MM.1S (cell line): ENCODE results near the gene ERV3-1.
"Not testable (repeated sequence)": the region's sequence is repeated elsewhere in the genome, so short reads cannot be mapped to it uniquely, and the experiment has no call there.

Source experiments
- DNase-seq: peaks from one replicate; pipeline ENCODE4 v3.0.0-alpha.2; 2015
- H2AFZ ChIP-seq: fragments of 300-600 bp; sonication (generic); 2 replicates; pipeline ENCODE4 v1.6.0; 2016; ENCODE audit warnings: antibody characterized with exemption, low read length
- H3F3A ChIP-seq: fragments of 300-600 bp; sonication (generic); 2 replicates; pipeline ENCODE4 v1.6.1; 2016; ENCODE audit warnings: mild to moderate bottlenecking, antibody characterized with exemption, low read length, moderate library complexity, mixed read lengths; ENCODE audit not compliant: insufficient read depth
- H3K27ac ChIP-seq: fragments of 300-600 bp; sonication (generic); 2 replicates; pipeline ENCODE4 v1.5.1; 2016; ENCODE audit warnings: mild to moderate bottlenecking, low read length
- H3K27me3 ChIP-seq: fragments of 300-600 bp; sonication (generic); replicated peaks from 2 replicates; pipeline ENCODE4 v1.6.0; 2016; ENCODE audit warnings: low read length; ENCODE audit not compliant: insufficient read depth
- H3K36me3 ChIP-seq: fragments of 300-600 bp; sonication (generic); replicated peaks from 2 replicates; pipeline ENCODE4 v1.6.1; 2016; ENCODE audit warnings: mild to moderate bottlenecking, low read length, mixed read lengths; ENCODE audit not compliant: insufficient read depth
- H3K4me1 ChIP-seq: fragments of 300-600 bp; sonication (generic); 2 replicates; pipeline ENCODE4 v1.6.1; 2016; ENCODE audit warnings: low read length, mixed read lengths
- H3K4me2 ChIP-seq: fragments of 300-600 bp; sonication (generic); 2 replicates; pipeline ENCODE4 v1.6.0; 2016; ENCODE audit warnings: low read depth, low read length
- H3K4me3 ChIP-seq: fragments of 300-600 bp; sonication (generic); 2 replicates; pipeline ENCODE4 v1.5.1; 2016; ENCODE audit warnings: low read length, mixed read lengths
- H3K79me2 ChIP-seq: fragments of 300-600 bp; sonication (generic); 2 replicates; pipeline ENCODE4 v1.6.1; 2016; ENCODE audit warnings: mixed run types, low read length, mixed read lengths
- H3K9ac ChIP-seq: fragments of 300-600 bp; sonication (generic); 2 replicates; pipeline ENCODE4 v1.6.1; 2016; ENCODE audit warnings: low read length, mixed read lengths
- H3K9me2 ChIP-seq: fragments of 300-600 bp; sonication (generic); replicated peaks from 2 replicates; pipeline ENCODE4 v1.6.1; 2016; ENCODE audit warnings: mild to moderate bottlenecking, low read length, mixed read lengths; ENCODE audit not compliant: insufficient read depth
- H3K9me3 ChIP-seq: fragments of 300-600 bp; sonication (generic); replicated peaks from 2 replicates; pipeline ENCODE4 v1.6.1; 2016; ENCODE audit warnings: mild to moderate bottlenecking, low read length, mixed read lengths; ENCODE audit not compliant: insufficient read depth
- H4K20me1 ChIP-seq: fragments of 300-600 bp; sonication (generic); 2 replicates; pipeline ENCODE4 v1.6.1; 2016; ENCODE audit warnings: mild to moderate bottlenecking, low read length, moderate library complexity, mixed read lengths; ENCODE audit not compliant: insufficient read depth
- EZH2 ChIP-seq: fragments of 300-600 bp; sonication (generic); optimal IDR thresholded peaks from 2 replicates; pipeline ENCODE3; 2017; ENCODE audit warnings: low read depth, mild to moderate bottlenecking, antibody characterized with exemption, low read length, mixed read lengths
- TF ChIP-seq, protein P1 (sequence below): fragments of 300-600 bp; sonication (generic); IDR thresholded peaks from 2 replicates; pipeline ENCODE4 v1.5.1; 2016; ENCODE audit warnings: antibody characterized with exemption, low read length, mixed read lengths

The ERV3-1 gene

DNA sequence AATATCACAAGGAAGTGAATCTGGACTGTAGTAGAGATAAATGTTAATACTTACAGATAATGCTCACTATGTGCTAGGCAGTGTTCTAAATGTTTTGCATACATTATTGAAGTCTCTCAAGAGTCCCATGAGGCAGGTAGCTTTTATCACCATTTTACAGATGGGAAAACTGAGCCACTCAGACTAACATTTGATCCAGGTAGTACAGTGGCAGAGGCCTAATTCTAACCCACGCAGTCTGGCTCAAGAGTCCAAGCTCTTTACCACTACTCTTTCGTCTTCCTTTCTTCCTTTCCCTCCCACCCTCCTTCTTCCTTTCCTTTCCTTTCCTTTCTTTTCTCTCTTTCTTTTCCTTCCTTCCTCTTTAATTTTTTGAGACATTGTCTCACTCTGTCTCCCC is 39.1 kb upstream of the ERV3-1 start:
- H3K36me3 ChIP-seq, H3K9ac ChIP-seq, DNase-seq, H3K79me2 ChIP-seq, H3K4me2 ChIP-seq, H3K9me2 ChIP-seq, H3K4me1 ChIP-seq, H4K20me1 ChIP-seq, H3K27me3 ChIP-seq, H3K27ac ChIP-seq, H3K4me3 ChIP-seq, H2AFZ ChIP-seq, H3K9me3 ChIP-seq, H3F3A ChIP-seq: not testable (repeated sequence)

DNA sequence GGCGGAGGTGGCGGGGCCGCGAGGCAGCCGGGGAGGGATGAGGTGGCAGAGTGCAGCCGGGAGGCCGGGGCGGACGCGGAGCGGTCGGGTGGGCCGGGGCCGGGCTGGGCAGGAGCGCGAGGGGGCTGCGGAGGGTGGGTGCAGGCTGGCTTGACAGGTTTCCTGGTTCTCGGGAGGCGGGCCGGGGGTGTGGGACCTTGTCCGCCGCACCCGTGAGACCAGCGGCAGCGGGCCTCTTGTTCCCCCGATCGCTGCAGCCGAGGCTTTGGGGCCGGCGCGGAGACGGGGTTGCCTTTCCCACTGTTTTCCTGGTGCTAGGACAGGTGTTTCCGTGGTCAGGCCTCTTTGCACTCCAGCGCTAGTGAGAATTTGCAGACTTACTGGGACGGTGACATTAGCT is 32.3 kb upstream of the ERV3-1 start:
- Histone ChIP-seq H3K9ac (peak overlapping the region; percentile 62; the same call in 1 of the 2 replicates), H3F3A (peaks cover 11% of the 10 kb centered on the region), H3K4me3 (peak overlapping the region; percentile 77), H3K27ac (peak overlapping the region; percentile 45; the same call in 1 of the 2 replicates), H3K79me2 (peaks cover 26% of the 10 kb centered on the region), H3K4me2 (peak overlapping the region; percentile 66)
- not testable (repeated sequence) for H3K9me2 ChIP-seq, H4K20me1 ChIP-seq, H3K4me1 ChIP-seq, H3K27me3 ChIP-seq, H3K36me3 ChIP-seq, DNase-seq, H3K9me3 ChIP-seq, H2AFZ ChIP-seq

DNA sequence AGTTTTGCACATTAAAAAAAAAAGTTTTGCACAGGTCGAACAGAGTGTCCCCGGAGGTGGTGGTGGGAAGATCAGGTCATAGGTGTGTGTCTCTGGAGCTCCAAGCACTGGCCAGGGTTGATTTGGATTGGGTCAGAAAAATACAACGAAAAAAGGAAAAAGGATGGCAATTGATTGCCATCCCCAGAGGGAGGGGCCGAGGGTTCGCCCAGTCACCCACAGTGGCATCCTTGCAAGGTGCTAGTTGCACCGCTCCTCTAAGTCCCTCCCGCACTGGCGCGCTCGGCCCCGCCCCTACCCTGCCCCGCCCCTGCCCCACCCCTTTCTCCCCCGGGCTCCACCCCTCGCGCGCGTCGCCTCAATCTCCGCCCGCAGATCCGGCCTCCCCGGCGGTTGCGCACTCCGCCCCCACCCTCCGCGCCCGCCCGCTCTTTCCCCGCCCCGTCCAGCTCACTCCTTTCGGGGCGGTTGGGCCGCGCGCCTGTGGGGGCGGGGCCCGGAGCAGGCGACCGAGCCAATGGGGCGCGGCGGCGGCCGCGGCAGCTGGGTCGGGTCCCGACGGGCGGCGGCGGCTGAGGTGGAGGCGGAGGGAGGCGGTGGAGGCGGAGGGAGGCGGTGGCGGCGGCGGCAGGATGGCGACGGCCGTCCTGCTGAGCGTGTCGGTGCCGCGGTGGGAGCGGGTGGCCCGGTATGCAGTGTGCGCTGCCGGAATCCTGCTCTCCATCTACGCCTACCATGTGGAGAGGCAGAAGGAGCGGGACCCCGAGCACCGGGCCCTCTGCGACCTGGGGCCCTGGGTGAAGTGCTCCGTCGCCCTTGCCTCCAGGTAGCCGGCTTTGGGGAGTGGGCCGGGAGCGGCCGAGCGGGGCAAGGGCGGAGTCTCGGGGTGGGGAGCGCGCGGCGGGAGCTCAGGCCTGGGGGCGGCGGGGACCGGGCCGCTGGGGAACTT is 31.5 kb upstream of the ERV3-1 start:
- Histone ChIP-seq H4K20me1 (no peaks in the 10 kb centered on the region), H3K4me1 (peaks cover 6% of the 10 kb centered on the region; the same call in 1 of the 2 replicates), H3K36me3 (no peaks in the 10 kb centered on the region), H3K9me3 (no peaks in the 10 kb centered on the region), H3K9me2 (no peaks in the 10 kb centered on the region), H3K9ac (peak overlapping the region; percentile 74), H3F3A (peaks cover 11% of the 10 kb centered on the region), H3K4me3 (peak overlapping the region; percentile 67), H3K79me2 (peaks cover 26% of the 10 kb centered on the region), H3K4me2 (0 out of 2 replicates have a peak overlapping the region, but pooled peaks have one; percentile 18), H3K27ac (peak overlapping the region; percentile 53; the same call in 1 of the 2 replicates), H2AFZ (0 out of 2 replicates have a peak overlapping the region, but pooled peaks have one; percentile 56), H3K27me3 (no peaks in the 10 kb centered on the region)
- TF ChIP-seq EZH2: no peak
- TF ChIP-seq, protein P1, sequence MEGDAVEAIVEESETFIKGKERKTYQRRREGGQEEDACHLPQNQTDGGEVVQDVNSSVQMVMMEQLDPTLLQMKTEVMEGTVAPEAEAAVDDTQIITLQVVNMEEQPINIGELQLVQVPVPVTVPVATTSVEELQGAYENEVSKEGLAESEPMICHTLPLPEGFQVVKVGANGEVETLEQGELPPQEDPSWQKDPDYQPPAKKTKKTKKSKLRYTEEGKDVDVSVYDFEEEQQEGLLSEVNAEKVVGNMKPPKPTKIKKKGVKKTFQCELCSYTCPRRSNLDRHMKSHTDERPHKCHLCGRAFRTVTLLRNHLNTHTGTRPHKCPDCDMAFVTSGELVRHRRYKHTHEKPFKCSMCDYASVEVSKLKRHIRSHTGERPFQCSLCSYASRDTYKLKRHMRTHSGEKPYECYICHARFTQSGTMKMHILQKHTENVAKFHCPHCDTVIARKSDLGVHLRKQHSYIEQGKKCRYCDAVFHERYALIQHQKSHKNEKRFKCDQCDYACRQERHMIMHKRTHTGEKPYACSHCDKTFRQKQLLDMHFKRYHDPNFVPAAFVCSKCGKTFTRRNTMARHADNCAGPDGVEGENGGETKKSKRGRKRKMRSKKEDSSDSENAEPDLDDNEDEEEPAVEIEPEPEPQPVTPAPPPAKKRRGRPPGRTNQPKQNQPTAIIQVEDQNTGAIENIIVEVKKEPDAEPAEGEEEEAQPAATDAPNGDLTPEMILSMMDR: peak; percentile 11; the same call in 1 of the 2 replicates
- peak; percentile 94 for DNase-seq

DNA sequence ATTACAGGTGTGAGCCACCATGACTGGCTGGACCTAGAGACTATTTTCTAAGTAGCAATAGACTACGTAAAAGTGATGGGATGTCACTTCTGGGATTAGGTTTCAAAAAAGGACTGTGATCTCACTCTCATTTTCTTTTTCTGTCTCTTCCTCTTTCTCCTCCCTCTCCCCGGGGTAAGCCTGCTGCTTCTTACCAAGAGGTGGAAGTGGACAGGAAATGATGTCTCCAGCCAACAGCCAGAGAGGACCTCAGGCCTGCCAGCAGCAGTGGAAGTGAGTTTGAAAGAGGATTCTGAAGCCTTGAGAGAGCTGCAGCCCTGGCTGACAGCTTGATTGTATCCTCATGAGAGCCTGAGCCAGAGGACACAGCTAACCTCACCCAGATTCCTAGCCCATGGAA is 30.0 kb upstream of the ERV3-1 start:
- Histone ChIP-seq H3K79me2 (peaks cover 18% of the 10 kb centered on the region), H3F3A (peaks cover 11% of the 10 kb centered on the region), H3K27ac (peak overlapping the region; percentile 64; the same call in 1 of the 2 replicates), H3K4me2 (peak overlapping the region; percentile 37; the same call in 1 of the 2 replicates), H2AFZ (0 out of 2 replicates have a peak overlapping the region, but pooled peaks have one; percentile 48)
- not testable (repeated sequence) for H4K20me1 ChIP-seq, H3K4me1 ChIP-seq, H3K9me2 ChIP-seq, H3K27me3 ChIP-seq, H3K9me3 ChIP-seq, H3K4me3 ChIP-seq, H3K36me3 ChIP-seq, H3K9ac ChIP-seq
- DNase-seq: peak; percentile 18

DNA sequence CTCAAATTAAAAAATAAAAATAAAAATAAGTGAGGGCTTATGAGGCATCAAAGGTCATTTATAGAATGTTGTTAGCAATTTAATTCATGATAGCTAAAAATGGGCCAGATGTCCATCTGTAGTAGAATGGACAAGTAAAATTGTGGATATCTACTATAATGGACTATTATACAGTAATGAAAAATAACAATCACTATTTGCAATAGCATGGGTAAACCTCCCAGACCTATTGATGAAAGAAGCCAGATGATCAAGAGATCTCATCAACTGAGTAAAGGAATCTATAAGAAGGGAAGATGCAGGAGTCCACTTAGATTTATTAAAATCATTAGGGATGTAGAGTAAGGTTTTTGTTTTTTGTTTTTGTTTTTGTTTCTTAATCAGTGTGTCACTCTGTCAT is 29.0 kb upstream of the ERV3-1 start:
- DNase-seq, H4K20me1 ChIP-seq, H3K9me2 ChIP-seq, H3K36me3 ChIP-seq, H3K9ac ChIP-seq, H3K4me3 ChIP-seq, H3K9me3 ChIP-seq, H3K27me3 ChIP-seq, H3K27ac ChIP-seq, H3K4me2 ChIP-seq, H2AFZ ChIP-seq, H3K4me1 ChIP-seq: not testable (repeated sequence)
- H3F3A ChIP-seq: peaks cover 11% of the 10 kb centered on the region
- peaks cover 17% of the 10 kb centered on the region for H3K79me2 ChIP-seq

DNA sequence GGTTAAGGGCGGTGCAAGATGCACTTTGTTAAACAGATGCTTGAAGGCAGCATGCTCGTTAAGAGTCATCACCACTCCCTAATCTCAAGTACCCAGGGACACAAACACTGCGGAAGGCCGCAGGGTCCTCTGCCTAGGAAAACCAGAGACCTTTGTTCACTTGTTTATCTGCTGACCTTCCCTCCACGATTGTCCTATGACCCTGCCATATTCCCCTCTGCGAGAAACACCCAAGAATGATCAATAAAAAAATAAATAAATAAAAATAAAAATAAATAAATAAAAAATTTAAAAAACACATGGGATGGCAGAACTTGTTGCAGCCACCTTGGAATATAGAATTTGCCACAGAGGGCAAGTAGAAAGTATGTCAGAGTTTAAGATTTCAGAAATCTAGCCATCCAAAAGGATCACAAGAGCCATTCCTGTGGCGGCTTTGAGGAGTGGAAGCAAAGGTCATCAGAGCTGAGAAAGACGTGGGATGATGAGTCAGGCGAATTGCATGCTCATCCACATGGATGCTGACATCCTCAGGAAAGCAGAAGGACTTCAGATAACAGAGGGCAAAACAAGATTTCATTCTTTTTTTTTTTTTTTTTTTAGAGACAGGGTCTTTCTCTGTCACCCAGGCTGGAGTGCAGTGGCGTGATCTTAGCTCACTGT is 27.8 kb upstream of the ERV3-1 start:
- not testable (repeated sequence) for H3K9me3 ChIP-seq, H3K79me2 ChIP-seq, H3K9ac ChIP-seq, H4K20me1 ChIP-seq, H3K27me3 ChIP-seq, H3K9me2 ChIP-seq, H3K4me3 ChIP-seq, DNase-seq, H3K4me1 ChIP-seq, H2AFZ ChIP-seq, H3K36me3 ChIP-seq, H3K4me2 ChIP-seq, H3K27ac ChIP-seq
- H3F3A ChIP-seq: peaks cover 11% of the 10 kb centered on the region
